ENCODE results near the gene ZNF367. TPM values are rescaled to one million over a fixed set of nuclear protein-coding genes. Genes with fewer than 3 reads are reported as not detected.
A peak's percentile ranks its signal among the peaks of the same experiment; 100 is the strongest.

Gene ZNF367
- total RNA-seq, 2 experiments from 2014 or later: 29.3 to 30.1 TPM

DNA sequence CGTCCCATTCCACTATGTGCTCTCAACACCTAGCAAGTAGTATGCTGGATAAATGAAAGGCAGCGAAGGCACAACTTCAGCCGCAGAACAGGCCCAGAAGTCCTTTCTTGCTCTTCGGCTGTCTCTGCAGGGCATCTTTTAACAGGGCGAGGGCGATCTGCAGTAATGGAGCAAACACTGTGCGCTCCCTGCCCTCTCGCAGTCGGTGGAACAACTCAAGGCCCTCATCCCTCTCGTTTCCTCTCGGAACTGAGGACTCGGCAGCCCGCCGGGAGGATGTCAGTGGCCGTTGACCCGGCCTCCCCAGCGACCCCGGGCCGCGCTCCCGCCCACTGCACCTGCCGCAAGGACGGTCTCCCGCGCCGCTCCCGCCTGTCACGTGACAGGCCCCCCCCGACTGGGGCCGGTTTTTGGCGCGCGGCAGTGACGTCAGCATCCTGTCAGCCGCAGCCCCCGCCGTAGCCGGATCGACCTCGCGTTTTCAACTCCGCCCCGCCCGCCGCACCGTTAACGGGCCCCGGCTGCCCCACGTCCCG is 1.1 kb downstream of the ZNF367 start:
- H3K4me3 Mint-ChIP-seq: peak overlapping the region; percentile 93
- POLR2A ChIA-PET: interaction anchor here (0.9 to 1.3 kb wide), 5 partner anchors 16 to 252 kb away, joined by 3 to 4 read pairs (median 4); partner anchors contain the start of gene HABP4

DNA sequence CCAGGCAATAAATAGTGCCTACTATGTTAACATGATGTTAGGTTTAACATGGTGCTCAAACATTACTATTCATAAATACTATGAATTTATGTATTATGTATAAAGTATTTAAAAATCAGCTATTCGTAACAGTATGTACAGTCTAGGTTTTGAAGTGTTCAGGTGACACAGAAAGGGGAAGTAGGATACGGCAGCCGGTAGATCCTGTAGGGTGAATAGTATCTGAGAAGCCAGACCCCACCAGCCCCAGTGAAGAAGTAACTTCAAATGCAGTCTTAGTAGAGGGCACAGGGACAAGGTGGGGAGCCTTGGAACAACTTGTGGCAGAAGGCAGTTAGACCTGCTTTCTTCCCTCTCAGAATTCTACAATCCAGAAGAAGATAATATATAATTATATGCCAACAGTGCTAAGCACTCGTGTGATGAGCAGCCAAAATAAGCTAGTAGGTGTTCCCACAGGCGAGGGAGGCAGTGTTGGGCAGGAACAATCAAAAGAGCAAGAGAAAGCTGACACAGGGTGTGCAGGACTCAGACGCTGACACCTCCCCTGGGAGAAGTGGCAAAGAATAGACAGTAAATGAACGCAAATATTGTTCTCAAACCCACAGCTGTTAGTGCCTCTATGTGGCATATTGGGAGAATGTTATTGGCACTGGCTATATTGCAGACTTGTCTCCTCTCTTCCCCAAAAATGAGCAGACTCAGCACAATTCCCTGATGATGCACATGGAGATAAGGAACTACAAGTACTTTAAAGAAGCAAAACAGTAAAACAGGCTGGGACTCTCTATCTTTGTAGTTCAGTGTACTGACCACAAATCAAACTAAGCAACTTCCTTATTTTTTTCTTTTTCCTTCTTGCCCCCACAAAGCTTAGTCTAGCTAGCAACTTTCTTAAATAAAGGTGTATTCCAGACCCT is 4.6 kb downstream of the ZNF367 start:
- intact Hi-C loops (cut with micrococcal nuclease): no loop called here
- Mint-ChIP-seq H3K4me1 (ENCODE audit: low read depth) (peaks cover 33% of the 10 kb centered on the region), H3K27ac (peak overlapping the region; percentile 74), H3K36me3 (ENCODE audit: low read depth) (peaks cover 42% of the 10 kb centered on the region), H3K9me3 (no peaks in the 10 kb centered on the region), H3K27me3 (no peaks in the 10 kb centered on the region), H3K4me3 (peak overlapping the region; percentile 13)
- no peak for DNase-seq
- ChIA-PET POLR2A (interaction anchor here (0.7 to 1.9 kb wide), 3 partner anchors 14 to 80 kb away, joined by 3 to 8 read pairs (median 3); no protein-coding TSS in a partner anchor), CTCF (no interaction called here)
- no peak for ATAC-seq
- TF ChIP-seq, protein P1, sequence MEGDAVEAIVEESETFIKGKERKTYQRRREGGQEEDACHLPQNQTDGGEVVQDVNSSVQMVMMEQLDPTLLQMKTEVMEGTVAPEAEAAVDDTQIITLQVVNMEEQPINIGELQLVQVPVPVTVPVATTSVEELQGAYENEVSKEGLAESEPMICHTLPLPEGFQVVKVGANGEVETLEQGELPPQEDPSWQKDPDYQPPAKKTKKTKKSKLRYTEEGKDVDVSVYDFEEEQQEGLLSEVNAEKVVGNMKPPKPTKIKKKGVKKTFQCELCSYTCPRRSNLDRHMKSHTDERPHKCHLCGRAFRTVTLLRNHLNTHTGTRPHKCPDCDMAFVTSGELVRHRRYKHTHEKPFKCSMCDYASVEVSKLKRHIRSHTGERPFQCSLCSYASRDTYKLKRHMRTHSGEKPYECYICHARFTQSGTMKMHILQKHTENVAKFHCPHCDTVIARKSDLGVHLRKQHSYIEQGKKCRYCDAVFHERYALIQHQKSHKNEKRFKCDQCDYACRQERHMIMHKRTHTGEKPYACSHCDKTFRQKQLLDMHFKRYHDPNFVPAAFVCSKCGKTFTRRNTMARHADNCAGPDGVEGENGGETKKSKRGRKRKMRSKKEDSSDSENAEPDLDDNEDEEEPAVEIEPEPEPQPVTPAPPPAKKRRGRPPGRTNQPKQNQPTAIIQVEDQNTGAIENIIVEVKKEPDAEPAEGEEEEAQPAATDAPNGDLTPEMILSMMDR (IDR thresholded peaks at IDR 0.05): no peak

More for the DNA sequence above, 1.1 kb downstream of the ZNF367 start:
- Mint-ChIP-seq H3K27me3 (no peaks in the 10 kb centered on the region), H3K36me3 (ENCODE audit: low read depth) (peaks cover 22% of the 10 kb centered on the region), H3K4me1 (ENCODE audit: low read depth) (peaks cover 44% of the 10 kb centered on the region), H3K9me3 (no peaks in the 10 kb centered on the region), H3K27ac (peak overlapping the region; percentile 84)
- CTCF ChIA-PET: no interaction called here
- ATAC-seq (peak; percentile 4), DNase-seq (peak; percentile 90)
- intact Hi-C loops (cut with micrococcal nuclease): no loop called here
- TF ChIP-seq, protein P1 (IDR thresholded peaks at IDR 0.05): no peak

DNA sequence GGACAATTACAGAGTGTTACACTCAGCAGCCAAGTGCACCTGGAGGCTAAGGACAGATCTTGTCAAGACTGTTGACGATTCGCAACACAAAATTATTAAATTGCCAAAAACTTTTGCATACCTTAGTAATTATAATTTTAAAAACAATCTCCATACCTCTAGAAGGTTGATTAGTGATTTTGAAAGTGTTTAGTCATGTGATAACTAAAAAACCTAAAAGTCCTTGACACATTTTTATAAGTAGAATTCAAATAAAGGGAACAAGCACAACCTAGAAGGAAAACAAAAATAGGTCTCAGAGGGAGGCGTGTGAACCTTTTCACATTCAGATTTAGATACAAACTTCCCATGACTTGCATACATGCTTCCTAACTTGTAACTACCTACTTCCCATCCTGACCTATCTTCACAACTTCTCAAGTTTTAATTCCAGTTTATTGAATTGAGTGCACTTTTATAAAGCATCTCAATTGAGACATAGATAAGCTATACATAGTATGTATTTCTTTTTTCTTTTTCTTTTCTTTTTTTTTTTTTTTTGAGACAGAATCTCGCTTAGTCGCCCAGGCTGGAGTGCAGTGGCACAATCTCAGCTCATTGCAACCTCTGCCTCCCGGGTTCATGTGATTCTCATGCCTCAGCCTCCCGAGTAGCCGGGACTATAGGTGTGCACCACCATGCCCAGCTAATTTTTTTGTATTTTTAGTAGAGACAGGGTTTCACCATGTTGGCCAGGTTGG is 5.8 kb downstream of the ZNF367 start:
- POLR2A ChIA-PET: interaction anchor here (0.6 to 3.7 kb wide), 3 partner anchors 12 to 34 kb away, joined by 3 to 15 read pairs (median 8); no protein-coding TSS in a partner anchor
- TF ChIP-seq, protein P1 (IDR thresholded peaks at IDR 0.05): no peak
- Mint-ChIP-seq H3K9me3 (no peaks in the 10 kb centered on the region), H3K4me1 (ENCODE audit: low read depth) (peaks cover 34% of the 10 kb centered on the region), H3K4me3 (no peak overlapping the region), H3K27me3 (no peaks in the 10 kb centered on the region), H3K27ac (no peak overlapping the region), H3K36me3 (ENCODE audit: low read depth) (peaks cover 47% of the 10 kb centered on the region)
- DNase-seq: no peak
- intact Hi-C loops (cut with micrococcal nuclease): no loop called here
- ATAC-seq: no peak
- CTCF ChIA-PET: no interaction called here

DNA sequence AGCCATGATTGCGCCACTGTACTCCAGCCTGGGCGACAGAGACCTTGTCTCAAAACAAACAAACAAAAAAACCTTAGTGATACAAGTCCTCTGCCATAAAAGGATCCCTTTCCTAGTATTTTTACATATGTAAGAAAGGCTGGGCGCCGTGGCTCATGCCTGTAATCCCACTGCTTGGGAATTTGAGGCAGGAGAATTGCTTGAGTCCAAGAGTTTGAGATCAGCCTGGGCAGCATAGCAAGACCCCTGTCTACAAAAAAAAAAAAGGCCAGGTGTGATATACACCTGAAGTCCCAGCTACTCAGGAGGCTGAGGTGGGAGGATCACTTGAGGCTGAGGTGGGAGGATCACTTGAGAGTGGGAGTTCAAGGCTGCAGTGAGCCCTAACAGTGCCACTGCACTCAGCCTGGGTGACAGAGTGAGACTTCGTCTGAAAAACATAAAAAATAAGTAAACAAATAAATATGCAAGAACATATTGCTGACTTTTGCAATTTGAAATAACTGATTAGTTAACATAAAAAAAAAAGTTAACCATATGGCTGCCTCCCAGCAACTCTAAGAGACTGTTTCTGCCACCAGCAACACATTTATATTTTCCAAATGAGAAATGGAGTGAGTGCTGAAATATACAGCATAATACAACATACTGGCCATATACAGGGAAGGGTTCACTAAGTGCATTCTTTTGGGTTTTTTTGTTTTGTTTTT is 6.9 kb downstream of the ZNF367 start:
- POLR2A ChIA-PET: interaction anchor here (3.7 kb wide), 1 partner anchor 11 kb away, joined by 15 read pairs; no protein-coding TSS in a partner anchor
- intact Hi-C loops (cut with micrococcal nuclease): no loop called here

More for the DNA sequence above, 6.9 kb downstream of the ZNF367 start:
- no peak overlapping the region for H3K4me3 Mint-ChIP-seq
- no peak for DNase-seq
- no peaks in the 10 kb centered on the region for H3K9me3 Mint-ChIP-seq
- TF ChIP-seq, protein P1 (IDR thresholded peaks at IDR 0.05): no peak
- peaks cover 29% of the 10 kb centered on the region for H3K4me1 Mint-ChIP-seq (ENCODE audit: low read depth)
- H3K27ac Mint-ChIP-seq: no peak overlapping the region
- H3K27me3 Mint-ChIP-seq: no peaks in the 10 kb centered on the region
- no peak for ATAC-seq
- CTCF ChIA-PET: no interaction called here
- peaks cover 40% of the 10 kb centered on the region for H3K36me3 Mint-ChIP-seq (ENCODE audit: low read depth)

Data from activated CD8-positive, alpha-beta T cell treated with anti-CD3 and anti-CD28 coated beads for 36 hours (primary cell).